HG03460 (cell line): ENCODE data around the gene GPI.
"Not testable (repeated sequence)": the region's sequence is repeated elsewhere in the genome, so short reads cannot be mapped to it uniquely, and the experiment has no call there.

Source experiments
- ATAC-seq: cut with Tn5 transposase; IDR thresholded peaks from one replicate; pipeline ENCODE4 v1.9.1; 2021; ENCODE audit not compliant: unreplicated experiment

Gene GPI

GRCh38 chr19:34364830-34365462 is at the start of gene GPI:
Gene GPI, plus strand, starts transcription at chr19:34365196. Its CDS starts 71 bp downstream, at chr19:34365267.
- ATAC-seq: peak; percentile 57

GRCh38 chr19:34316247-34316646 is 48.7 kb upstream of the GPI start:
- ATAC-seq: no peak

GRCh38 chr19:34316741-34317301 is 48.2 kb upstream of the GPI start:
- ATAC-seq: no peak

GRCh38 chr19:34317311-34317927 is 47.6 kb upstream of the GPI start:
- ATAC-seq: no peak

GRCh38 chr19:34319230-34319585 is 45.8 kb upstream of the GPI start:
- no peak for ATAC-seq

- no peak for ATAC-seq
Observed at GRCh38 chr19:34319785-34320184, 45.2 kb upstream of the GPI start.

- ATAC-seq: no peak
Observed at GRCh38 chr19:34320277-34320676, 44.7 kb upstream of the GPI start.

- no peak for ATAC-seq
Observed at GRCh38 chr19:34321735-34322134, 43.3 kb upstream of the GPI start.

GRCh38 chr19:34323433-34324204 is 41.4 kb upstream of the GPI start:
- no peak for ATAC-seq

GRCh38 chr19:34324320-34324719 is 40.7 kb upstream of the GPI start:
- ATAC-seq: no peak

- ATAC-seq: no peak
Observed at GRCh38 chr19:34325181-34325580, 39.8 kb upstream of the GPI start.

- no peak for ATAC-seq
Observed at GRCh38 chr19:34325981-34326787, 38.8 kb upstream of the GPI start.

GRCh38 chr19:34327851-34328250 is 37.1 kb upstream of the GPI start:
- no peak for ATAC-seq

GRCh38 chr19:34328982-34329381 is 36.0 kb upstream of the GPI start:
- ATAC-seq: no peak

GRCh38 chr19:34330116-34330515 is 34.9 kb upstream of the GPI start:
- ATAC-seq: no peak

- not testable (repeated sequence) for ATAC-seq
Observed at GRCh38 chr19:34330596-34330995, 34.4 kb upstream of the GPI start.

GRCh38 chr19:34331596-34331995 is 33.4 kb upstream of the GPI start:
- ATAC-seq: not testable (repeated sequence)

GRCh38 chr19:34332027-34332760 is 32.8 kb upstream of the GPI start:
- no peak for ATAC-seq

- no peak for ATAC-seq
Observed at GRCh38 chr19:34335914-34336313, 29.1 kb upstream of the GPI start.

GRCh38 chr19:34336781-34337271 is 28.2 kb upstream of the GPI start:
- ATAC-seq: no peak
